Rectal smooth muscle tissue (tissue), 1 donor: ENCODE data around the gene HOXA5.
A peak's percentile ranks its signal among the peaks of the same experiment; 100 is the strongest.

Experiments
- H3K27ac ChIP-seq: one replicate; pipeline ENCODE4 v1.7.0; 2013; ENCODE audit warnings: low read depth, low read length, inconsistent platforms
- H3K27me3 ChIP-seq: one replicate; pipeline ENCODE4 v1.7.0; 2013; ENCODE audit warnings: low read length; ENCODE audit not compliant: control insufficient read depth, insufficient read depth
- H3K36me3 ChIP-seq: one replicate; pipeline ENCODE4 v1.7.0; 2013; ENCODE audit warnings: low read length; ENCODE audit not compliant: control insufficient read depth, insufficient read depth
- H3K4me1 ChIP-seq: one replicate; pipeline ENCODE4 v1.7.0; 2013; ENCODE audit warnings: low read length; ENCODE audit not compliant: control insufficient read depth, insufficient read depth
- H3K4me3 ChIP-seq: one replicate; pipeline ENCODE4 v1.7.0; 2013; ENCODE audit warnings: low read length
- H3K9ac ChIP-seq: one replicate; pipeline ENCODE4 v1.7.0; 2013; ENCODE audit warnings: low read length

HOXA5 gene

GRCh38 chr7:27108390-27109127, 34.9 kb downstream of the HOXA5 start:
- peak overlapping the region; percentile 90 for H3K27ac ChIP-seq
- peak overlapping the region; percentile 47 for H3K4me3 ChIP-seq
- no peaks in the 10 kb centered on the region for H3K36me3 ChIP-seq
- no peaks in the 10 kb centered on the region for H3K27me3 ChIP-seq
- peaks cover 31% of the 10 kb centered on the region for H3K4me1 ChIP-seq
- H3K9ac ChIP-seq, result no peak overlapping the region

DNA sequence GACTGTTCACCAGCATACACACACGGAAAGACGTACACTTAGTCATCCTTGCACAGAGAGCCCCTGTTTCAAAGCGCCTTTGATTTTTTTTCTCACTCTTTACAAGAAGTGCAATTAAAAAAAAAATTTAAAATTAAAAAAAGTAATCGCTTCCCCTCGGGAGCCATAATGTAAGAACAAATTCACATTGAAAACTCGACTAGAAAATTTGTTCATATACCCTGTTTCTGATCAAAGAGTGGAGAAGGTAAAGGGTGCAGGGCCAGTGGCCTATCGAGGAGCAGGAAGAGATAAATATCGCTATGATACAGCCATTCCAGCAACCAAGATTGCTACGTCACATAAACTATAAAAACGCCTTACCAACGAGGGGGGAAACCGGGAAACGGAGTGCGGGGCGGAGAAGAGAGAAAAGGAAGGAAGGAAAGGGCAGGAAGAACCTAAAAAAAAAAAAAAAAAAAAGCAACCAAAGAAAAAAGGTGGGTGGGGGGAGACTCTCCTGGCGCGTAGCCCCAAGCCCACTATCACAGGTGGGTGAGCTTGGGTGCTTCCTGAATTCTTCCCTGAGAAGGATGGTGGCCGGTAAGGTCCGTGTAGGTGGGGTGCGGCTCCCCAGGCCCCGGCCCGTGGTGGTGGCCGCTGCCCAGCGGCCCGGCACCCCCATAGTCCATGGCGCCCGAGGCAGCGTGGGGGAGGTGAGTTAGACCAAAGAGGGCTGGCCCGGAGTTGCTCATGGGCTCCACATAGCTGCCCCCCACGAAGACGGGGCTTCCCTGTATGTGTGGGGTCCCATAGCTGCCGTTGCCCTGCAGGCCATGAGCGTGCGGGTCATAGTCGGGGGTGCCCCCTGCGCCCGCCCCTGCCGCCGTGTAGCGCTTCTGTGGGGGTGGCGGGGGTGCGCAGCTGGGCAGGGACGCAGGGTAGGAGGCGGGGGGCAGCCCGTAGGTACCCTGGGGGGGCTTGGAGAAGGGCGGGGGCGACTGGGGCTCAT, 35.8 kb downstream of the HOXA5 start:
- peaks cover 25% of the 10 kb centered on the region for H3K4me1 ChIP-seq
- peak overlapping the region; percentile 90 for H3K27ac ChIP-seq
- no peak overlapping the region for H3K9ac ChIP-seq
- no peaks in the 10 kb centered on the region for H3K27me3 ChIP-seq
- H3K36me3 ChIP-seq, result no peaks in the 10 kb centered on the region
- H3K4me3 ChIP-seq, result peak overlapping the region; percentile 29

- H3K27ac ChIP-seq, result peak overlapping the region; percentile 75
- peak overlapping the region; percentile 13 for H3K9ac ChIP-seq
- peaks cover 23% of the 10 kb centered on the region for H3K4me1 ChIP-seq
- H3K36me3 ChIP-seq, result no peaks in the 10 kb centered on the region
- peak overlapping the region; percentile 48 for H3K4me3 ChIP-seq
- no peaks in the 10 kb centered on the region for H3K27me3 ChIP-seq
Measured at GRCh38 chr7:27106901-27107240, 36.6 kb downstream of the HOXA5 start.

DNA sequence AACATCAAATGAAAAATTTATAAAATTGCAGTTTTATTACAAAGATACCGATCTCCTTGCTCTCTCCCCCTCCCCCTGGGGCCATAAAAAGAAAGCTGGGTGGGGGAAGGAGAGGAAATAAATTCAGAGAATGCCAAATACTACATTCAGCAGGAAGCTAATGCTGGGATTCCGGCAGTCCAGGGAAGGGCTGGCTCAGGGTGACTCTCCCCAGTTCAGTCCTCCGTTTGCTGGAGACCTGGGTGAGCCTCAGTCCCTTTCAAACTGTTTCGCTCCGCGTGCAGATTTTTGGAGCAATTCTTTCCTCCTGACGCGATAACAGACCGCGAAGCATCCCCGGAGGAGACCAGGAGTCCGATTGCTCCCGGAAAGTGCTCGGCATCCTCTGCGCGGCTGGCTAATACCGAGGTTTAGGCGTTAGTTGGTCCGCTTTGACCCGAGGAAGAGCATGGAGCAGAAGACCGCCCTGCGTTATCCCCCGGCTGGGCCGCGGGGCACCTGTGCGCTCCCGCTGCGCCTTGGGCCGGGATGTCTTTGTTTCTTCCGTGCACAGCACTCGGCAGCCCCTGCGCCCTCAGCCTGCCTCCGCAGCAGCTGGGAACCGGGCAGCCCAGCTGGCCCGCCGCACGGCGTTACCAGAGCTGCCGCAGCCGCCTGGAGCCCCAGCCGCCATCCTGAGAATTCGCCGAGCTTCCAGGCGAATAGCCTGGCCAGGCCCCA, 37.1 kb downstream of the HOXA5 start:
- H3K9ac ChIP-seq, result peak overlapping the region; percentile 13

GRCh38 chr7:27105301-27106031, 38.0 kb downstream of the HOXA5 start:
- Histone ChIP-seq H3K4me1 (peaks cover 13% of the 10 kb centered on the region), H3K4me3 (peak overlapping the region; percentile 28), H3K27me3 (no peaks in the 10 kb centered on the region), H3K27ac (peak overlapping the region; percentile 75), H3K36me3 (peaks cover 4% of the 10 kb centered on the region), H3K9ac (no peak overlapping the region)

More for the DNA sequence above, 37.1 kb downstream of the HOXA5 start:
- H3K27ac ChIP-seq, result peak overlapping the region; percentile 75
- H3K27me3 ChIP-seq, result no peaks in the 10 kb centered on the region
- H3K36me3 ChIP-seq, result no peaks in the 10 kb centered on the region
- peak overlapping the region; percentile 48 for H3K4me3 ChIP-seq
- peaks cover 18% of the 10 kb centered on the region for H3K4me1 ChIP-seq

GRCh38 chr7:27104341-27105058, 39.0 kb downstream of the HOXA5 start:
- H3K27ac ChIP-seq, result peak overlapping the region; percentile 58
- H3K4me1 ChIP-seq, result peaks cover 10% of the 10 kb centered on the region
- peaks cover 4% of the 10 kb centered on the region for H3K36me3 ChIP-seq
- H3K9ac ChIP-seq, result no peak overlapping the region
- no peak overlapping the region for H3K4me3 ChIP-seq
- no peaks in the 10 kb centered on the region for H3K27me3 ChIP-seq

GRCh38 chr7:27103489-27104226, 39.8 kb downstream of the HOXA5 start:
- H3K9ac ChIP-seq, result no peak overlapping the region
- H3K27me3 ChIP-seq, result no peaks in the 10 kb centered on the region
- H3K36me3 ChIP-seq, result peaks cover 4% of the 10 kb centered on the region
- H3K4me1 ChIP-seq, result peaks cover 10% of the 10 kb centered on the region
- peak overlapping the region; percentile 62 for H3K4me3 ChIP-seq
- peak overlapping the region; percentile 84 for H3K27ac ChIP-seq

- Histone ChIP-seq H3K27me3 (no peaks in the 10 kb centered on the region), H3K4me1 (peaks cover 13% of the 10 kb centered on the region), H3K36me3 (peaks cover 4% of the 10 kb centered on the region), H3K9ac (no peak within 1 kb of the TSS), H3K27ac (peak within 1 kb of the TSS; percentile 84), H3K4me3 (peak within 1 kb of the TSS; percentile 62)
Measured at GRCh38 chr7:27102581-27103442, 40.7 kb downstream of the HOXA5 start, which contains the start of gene HOXA2. Gene HOXA2, minus strand, starts transcription at chr7:27102683. Its CDS starts 183 bp downstream, at chr7:27102500.

- H3K27ac ChIP-seq, result peak overlapping the region; percentile 84
- H3K9ac ChIP-seq, result no peak overlapping the region
- peak overlapping the region; percentile 62 for H3K4me3 ChIP-seq
- H3K4me1 ChIP-seq, result peaks cover 21% of the 10 kb centered on the region
- H3K27me3 ChIP-seq, result no peaks in the 10 kb centered on the region
- peaks cover 4% of the 10 kb centered on the region for H3K36me3 ChIP-seq
Measured at GRCh38 chr7:27101957-27102580, 41.4 kb downstream of the HOXA5 start.
